Stimulated activated CD8-positive, alpha-beta memory T cell treated with anti-CD3 and anti-CD28 coated beads, Interleukin-7, amount 100 ng/mL, for 4 hours (primary cell): ENCODE data around the gene SHKBP1.
"Not testable (repeated sequence)": the region's sequence is repeated elsewhere in the genome, so short reads cannot be mapped to it uniquely, and the experiment has no call there.

ENCODE experiments used
- DNase-seq, 2 donors: peaks; one replicate each; pipeline ENCODE4 v3.0.0-alpha.2; 2020; ENCODE audit warnings: low read depth in 2 of 2

SHKBP1 gene, protein sequence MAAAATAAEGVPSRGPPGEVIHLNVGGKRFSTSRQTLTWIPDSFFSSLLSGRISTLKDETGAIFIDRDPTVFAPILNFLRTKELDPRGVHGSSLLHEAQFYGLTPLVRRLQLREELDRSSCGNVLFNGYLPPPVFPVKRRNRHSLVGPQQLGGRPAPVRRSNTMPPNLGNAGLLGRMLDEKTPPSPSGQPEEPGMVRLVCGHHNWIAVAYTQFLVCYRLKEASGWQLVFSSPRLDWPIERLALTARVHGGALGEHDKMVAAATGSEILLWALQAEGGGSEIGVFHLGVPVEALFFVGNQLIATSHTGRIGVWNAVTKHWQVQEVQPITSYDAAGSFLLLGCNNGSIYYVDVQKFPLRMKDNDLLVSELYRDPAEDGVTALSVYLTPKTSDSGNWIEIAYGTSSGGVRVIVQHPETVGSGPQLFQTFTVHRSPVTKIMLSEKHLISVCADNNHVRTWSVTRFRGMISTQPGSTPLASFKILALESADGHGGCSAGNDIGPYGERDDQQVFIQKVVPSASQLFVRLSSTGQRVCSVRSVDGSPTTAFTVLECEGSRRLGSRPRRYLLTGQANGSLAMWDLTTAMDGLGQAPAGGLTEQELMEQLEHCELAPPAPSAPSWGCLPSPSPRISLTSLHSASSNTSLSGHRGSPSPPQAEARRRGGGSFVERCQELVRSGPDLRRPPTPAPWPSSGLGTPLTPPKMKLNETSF

DNA sequence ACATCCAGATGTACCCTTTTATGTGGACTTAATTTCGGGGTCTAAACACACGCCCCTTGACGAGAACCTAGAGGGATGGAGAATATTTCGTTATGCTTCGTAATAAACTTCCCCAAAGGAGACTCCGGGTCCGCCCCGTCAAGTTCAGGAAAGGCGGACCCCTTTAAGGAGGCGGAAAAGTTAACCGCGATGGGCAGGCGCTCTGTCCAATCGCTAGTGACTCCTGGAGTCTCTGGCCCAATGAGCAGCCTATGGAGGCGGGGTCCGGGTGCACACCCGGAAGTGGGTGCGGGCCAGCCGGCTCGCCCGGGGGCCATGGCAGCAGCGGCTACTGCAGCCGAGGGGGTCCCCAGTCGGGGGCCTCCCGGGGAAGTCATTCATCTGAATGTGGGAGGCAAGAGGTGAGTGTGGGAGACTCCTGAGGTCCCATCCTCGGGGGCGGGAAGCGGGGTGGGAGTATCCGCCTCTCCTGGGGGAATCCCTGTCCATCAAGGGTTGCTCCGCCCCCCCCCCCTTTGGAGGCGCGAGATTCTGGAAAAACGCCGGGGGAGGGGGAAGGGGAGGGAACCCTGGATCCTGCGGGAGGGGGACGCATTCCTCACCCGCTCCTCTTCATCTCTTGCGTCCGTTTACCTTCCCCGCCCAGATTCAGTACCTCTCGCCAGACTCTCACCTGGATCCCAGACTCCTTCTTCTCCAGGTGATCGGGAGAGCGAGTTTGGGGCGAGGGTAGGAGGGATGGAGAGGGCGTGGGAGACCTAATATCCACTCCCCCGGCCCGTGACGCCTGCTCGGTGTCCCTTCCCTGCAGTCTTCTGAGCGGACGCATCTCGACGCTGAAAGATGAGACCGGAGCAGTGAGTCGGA lies at the start of gene SHKBP1:
Gene SHKBP1, plus strand, starts transcription at position 289 of the 867 bp plus-strand sequence. Its CDS starts 27 bp downstream, at position 316.
- peak; percentile 88 for DNase-seq

DNA sequence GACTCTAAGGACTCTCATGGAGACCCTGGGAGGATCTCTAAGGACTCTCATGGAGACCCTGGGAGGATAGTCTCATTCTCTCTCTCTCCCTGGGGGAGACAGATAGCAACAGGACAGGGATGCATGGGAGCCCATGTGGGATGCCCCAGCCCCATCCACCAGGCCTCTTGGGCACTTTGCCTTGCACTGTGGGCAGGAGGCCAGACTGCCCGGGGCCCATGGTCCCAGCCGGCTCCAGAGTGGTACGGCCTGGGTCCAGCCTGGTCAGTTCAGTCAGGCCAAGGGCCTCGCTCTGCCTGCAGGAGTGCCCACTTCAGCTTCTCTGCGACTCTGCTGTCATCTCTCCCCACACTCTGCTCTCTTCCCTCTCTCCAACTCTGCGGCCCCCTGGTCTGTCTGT lies 48.6 kb upstream of the SHKBP1 start:
- no peak for DNase-seq

DNA sequence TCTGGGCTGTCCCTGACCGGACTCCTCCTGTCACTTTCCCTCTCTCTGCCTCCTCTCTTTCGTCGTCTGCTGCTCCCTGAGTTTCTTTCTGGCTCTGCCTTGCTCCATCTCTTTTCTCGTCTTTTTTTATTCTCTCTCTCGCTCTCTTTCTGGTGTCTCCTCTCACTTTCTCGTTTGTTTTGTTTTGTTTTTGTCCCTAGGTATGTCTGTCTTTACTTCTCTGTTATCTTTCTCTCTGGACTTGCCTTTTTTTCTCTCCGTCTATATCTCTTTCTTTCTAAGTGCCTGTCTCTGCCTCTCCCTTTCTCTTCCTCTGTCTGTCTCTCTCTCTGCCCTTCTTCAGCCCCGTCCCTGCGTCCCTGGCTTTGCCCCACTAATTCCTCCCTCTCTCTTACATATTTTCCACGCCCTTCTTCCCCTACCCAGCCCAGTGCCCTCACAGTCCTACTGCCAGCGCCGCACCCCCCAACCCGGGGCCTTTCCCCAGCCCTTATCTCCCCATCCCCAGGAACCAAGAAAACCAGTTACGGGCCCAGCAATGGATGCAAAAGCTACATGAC lies 48.1 kb upstream of the SHKBP1 start:
- DNase-seq, result no peak

DNA sequence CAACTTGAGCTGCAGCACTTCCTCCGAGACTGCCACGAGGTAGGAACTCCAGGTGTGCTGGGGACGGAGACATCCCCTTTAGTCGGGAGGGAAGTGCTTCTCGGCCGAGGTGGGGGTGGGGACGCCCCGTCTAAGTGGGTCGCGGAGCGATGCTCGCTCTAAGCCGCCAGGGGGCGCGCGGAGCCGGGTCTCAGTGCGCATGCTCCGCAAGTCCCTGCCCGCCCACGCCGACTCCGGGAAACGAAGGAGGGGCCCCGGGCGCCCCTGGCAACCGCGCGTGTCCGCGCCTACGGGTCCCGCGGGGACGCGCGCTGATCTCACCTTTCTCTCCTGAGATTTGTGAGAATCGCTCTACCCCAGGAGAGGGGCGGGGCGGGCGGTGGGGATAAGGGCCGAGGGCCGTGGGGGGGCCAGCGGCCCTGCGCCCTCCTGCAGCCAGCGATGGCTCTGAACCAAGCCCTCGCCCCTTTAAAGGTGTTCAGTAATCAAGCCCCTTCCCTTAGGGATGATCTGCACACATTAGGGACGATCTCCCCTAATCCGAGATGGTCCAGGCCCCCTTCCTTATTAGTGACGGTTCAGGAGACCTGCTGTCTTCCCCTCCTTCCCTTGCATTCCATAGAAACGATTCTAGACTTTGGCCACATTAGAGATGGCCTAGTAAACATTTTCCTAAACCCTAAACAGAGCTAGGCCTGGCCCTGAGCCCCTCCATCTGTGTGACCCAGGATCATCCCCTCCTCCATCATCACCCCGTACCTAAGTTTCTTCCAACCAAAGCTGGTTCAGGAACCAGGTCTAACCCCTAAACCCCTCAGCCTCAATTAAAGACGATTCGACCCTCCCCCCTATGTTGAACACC lies 47.3 kb upstream of the SHKBP1 start:
- DNase-seq, result peak; percentile 80

DNA sequence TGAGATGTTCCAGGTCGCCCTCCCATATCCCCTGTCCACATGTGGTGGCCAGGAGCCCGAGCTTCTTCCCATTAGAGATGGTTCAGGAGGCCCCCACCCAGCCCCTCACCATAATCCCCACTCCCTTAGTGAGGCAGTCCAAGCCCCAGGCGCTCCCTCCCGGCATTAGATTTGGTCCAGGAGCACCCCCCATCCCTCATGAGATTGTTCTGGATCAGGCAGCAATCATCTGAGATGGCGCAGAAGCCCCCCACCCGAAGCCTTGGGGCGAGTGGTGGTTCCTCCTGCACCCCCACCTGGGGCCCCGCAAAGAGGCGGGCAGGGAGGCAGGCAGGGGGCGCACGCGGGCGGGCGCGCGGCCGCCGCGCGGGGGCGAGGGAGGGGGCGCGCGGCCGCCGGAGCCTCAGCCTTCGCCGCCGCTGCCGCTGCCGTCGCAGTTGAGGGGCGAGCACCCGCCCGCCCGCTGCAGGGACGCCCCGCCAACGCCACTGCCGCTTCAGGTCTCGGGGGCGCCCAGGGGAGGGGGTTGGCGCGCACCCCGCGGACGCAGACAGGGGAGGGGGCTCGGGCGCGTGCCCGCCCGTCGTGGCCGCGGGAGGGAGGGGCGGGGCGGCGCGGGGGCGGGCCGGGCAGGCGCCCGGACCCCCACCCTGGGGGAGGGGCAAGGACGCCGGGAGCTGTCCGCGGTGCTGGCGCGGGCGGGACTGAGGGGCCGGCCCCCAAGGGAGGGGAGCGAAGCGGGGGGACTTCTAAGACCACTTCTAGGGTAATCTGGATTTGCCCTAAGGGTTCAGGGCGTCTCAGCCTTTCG lies 46.4 kb upstream of the SHKBP1 start:
- DNase-seq, result peak in 1 of 2 donors; percentile 7

DNA sequence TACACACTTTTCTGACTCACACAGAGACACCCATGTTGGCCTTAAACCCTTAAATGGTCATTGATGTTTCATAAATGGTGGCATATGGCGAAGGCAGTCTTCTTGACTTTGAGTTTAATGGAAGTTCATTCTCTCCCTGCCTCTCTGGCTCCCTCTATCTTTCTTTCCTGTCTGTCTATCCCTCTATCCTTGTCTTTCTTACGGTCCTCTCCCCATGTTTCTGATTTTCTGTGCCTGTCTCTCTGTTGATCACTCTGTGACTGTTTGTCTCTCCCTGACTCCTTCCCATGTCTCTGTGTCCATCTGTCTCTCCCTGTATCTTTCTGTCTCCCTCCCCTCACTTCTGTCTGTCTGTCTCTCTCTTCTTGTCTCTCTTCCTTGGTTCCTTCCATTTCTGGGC lies 43.2 kb upstream of the SHKBP1 start:
- DNase-seq, result no peak

DNA sequence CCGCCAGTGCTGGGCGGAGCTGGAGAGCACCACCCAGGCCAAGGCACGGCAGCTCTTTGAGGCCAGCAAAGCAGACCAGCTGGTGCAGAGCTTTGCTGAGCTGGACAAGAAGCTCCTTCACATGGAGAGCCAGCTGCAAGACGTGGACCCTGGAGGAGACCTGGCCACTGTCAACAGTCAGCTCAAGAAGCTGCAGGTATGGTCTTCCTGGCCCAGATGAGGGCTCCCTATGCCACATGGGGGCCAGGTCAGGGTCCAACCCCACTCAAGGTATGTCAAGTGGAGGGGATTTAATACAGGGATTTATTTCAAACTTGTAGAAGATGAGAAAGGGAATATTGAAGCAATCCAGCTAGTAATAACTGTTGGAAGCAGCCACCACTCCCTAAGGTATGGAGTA lies 42.5 kb upstream of the SHKBP1 start:
- no peak for DNase-seq

DNA sequence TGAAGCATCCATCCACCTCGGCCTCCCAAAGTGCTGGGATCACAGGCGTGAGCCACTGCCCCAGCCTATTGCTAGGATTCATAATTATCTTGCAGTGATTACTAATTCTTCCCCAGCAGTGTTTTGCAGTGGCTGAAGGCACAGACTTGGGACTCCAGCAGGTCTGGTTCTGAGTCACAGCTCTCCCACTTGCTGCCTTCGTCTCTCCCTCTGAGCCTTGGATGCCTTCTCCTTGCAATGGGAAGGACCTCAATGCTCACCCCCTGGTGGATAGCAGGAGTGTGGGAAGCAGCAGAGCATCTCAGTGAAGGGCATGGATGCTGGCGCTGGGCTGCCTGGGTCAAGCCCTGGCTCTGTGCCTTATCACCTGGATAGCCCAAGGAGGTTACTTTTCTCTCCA lies 37.6 kb upstream of the SHKBP1 start:
- no peak for DNase-seq

DNA sequence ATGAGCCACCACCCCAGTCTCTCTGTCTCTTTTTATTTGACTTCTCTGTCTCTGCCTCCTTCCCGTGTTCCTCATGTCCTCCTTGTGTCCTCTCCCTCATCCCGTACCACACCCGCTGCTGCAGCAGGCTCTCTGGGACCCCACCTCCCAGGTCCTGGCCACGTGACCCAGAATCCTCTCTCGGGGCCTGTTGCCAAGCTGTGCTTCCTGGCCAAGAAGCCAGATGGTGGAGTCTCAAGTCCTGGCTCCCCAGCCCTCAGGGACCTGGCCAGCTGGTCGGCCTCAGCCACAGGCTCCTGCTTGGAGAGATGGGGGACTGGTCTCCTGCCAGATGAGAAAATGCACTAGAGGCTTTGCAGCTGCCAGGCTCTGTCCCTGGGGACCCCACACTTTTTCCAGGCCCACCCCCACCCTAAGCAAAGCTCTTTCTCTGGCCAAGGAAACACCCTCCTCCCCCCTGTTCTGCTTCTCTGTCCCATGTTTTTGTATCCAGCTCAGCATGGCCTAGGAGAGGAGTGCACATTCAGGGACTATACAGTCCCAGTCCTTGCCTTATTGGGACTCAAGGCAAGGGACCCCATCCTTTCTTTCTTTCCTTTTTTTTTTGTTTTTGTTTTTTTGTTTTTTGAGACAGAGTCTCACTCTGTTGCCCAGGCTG lies 34.3 kb upstream of the SHKBP1 start:
- no peak for DNase-seq

DNA sequence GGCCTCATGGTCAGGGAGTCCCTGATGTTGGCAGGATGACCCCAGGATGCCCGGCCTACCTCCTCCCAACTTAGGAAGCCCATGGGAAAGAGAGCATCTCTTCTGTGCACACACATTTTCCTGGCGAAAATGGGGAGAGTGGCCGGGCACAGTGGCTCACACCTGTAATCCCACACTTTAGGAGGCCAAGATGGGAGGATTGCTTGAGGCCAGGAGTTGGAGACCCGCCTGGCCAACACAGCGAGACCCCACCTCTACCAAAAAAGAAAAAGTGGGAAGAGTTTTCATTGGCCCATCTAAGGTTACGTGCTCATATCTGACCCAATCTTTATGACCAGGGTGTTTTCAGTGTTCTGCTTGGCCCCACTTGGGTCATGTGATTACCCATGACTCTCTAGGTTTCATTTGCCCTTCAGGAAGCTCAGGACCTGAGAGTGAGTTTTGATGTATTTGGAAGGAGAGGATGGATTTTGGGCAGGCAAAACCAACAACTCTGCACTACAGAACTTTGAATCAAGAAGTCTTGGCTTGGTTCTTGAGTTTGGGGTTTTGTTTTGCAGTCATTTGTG lies 33.6 kb upstream of the SHKBP1 start:
- DNase-seq, result no peak

- not testable (repeated sequence) for DNase-seq
Measured at GRCh38 chr19:40546153-40546841, 30.4 kb upstream of the SHKBP1 start.

GRCh38 chr19:40547190-40547589 lies 29.5 kb upstream of the SHKBP1 start:
- DNase-seq, result not testable (repeated sequence)

- no peak for DNase-seq
Measured at GRCh38 chr19:40547836-40548235, 28.8 kb upstream of the SHKBP1 start.

DNA sequence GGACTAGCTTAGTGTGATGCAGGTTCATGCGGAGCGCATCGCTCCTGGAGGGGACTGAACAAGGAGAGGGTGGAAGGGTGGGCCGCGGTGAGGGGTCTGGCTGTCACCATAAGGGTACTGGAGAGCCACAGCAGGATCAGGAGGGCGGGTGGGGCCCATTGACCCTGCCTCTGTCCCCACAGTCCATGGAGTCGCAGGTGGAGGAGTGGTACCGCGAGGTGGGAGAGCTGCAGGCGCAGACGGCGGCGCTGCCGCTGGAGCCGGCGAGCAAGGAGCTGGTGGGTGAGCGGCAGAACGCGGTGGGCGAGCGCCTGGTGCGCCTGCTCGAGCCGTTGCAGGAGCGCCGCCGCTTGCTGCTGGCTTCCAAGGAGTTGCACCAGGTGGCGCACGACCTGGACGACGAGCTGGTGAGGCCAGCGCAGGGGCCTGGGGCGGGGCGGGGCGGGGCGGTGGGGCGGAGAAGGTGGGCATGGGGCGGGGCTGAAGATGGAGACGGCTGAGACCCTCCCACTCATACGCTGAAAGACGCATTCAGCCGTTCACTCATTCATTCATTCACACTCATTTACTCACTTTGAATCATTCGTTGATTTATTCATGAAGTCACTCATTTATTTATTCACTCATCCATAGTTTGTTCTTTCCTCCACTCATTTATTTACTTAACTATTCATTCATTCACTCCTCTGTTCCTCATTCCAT lies 27.5 kb upstream of the SHKBP1 start:
- DNase-seq, result peak; percentile 50 to 66

- no peak for DNase-seq
Measured at GRCh38 chr19:40550951-40551350, 25.7 kb upstream of the SHKBP1 start.

DNA sequence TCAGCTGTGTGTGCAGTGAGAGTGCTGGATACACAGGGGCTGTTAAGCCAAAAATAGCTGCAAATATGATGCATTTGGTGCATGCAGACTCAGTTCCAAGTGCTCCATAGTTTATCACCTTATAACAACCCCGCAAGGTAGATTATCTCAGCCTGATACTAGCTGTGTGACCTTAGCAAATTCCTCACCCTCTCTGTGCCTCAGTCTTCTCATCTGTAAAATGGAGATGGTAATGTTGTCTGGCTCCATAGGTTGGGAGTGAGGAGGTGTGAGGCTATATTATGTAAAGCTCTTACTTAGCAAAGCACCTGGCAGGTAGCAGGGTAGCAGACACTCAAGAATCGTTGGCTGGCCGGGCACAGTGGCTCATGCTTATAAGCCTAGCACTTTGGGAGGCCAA lies 23.8 kb upstream of the SHKBP1 start:
- no peak for DNase-seq

DNA sequence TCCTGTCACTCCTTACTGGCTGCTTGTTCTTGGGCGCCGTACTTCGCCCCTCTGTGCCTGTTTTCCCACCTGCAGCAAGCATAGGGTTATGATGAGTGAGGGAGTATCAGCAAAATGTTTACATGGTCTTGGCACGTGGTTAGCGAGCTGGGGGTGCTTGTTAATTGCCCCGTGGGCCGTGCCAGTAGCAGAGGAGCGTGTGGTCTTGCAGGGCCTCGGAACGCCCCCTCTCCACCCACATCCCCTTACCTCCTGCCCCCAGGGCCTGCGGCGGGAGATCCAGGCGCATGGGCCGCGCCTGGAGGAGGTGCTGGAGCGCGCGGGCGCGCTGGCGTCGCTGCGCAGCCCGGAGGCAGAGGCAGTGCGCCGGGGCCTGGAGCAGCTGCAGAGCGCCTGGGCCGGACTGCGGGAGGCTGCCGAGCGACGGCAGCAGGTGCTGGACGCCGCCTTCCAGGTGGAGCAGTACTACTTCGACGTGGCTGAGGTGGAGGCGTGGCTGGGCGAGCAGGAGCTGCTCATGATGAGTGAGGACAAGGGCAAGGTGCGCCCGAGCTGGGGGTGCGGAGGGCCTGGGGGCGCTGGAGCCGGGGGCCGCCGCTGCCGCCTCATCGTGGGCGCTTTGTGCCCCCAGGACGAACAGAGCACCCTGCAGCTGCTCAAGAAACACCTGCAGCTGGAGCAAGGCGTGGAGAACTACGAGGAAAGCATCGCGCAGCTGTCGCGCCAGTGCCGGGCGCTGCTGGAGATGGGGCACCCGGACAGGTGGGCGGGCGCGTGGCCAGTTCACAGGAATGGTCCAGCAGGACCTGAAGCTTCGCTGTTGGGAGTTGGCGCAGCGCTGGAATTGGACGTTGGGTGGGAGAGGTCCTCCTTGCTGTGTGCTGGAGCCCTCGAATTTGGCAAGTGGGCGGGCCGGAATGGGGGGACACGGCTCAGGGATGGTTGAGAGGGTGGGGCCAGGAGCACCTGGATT lies 22.5 kb upstream of the SHKBP1 start:
- no peak for DNase-seq
